IPS DF 6.9 (cell line): ENCODE results near the gene OSBPL2.

Experiments used
- DNase-seq: peaks from one replicate; pipeline ENCODE4 v3.0.0-alpha.2; 2013; ENCODE audit warnings: low read depth, low spot score
- H3K27ac ChIP-seq: one replicate; pipeline ENCODE4 v1.5.1; 2013; ENCODE audit warnings: low read length, control low read depth
- H3K27me3 ChIP-seq: 2 replicates; pipeline ENCODE4 v1.6.1; 2013; ENCODE audit warnings: mild to moderate bottlenecking, low read length; ENCODE audit not compliant: control insufficient read depth, insufficient read depth
- H3K36me3 ChIP-seq: 2 replicates; pipeline ENCODE4 v1.6.1; 2013; ENCODE audit warnings: low read length; ENCODE audit not compliant: control insufficient read depth, insufficient read depth
- H3K4me1 ChIP-seq: 2 replicates; pipeline ENCODE4 v1.6.1; 2013; ENCODE audit warnings: low read length; ENCODE audit not compliant: control insufficient read depth, insufficient read depth
- H3K4me3 ChIP-seq: 2 replicates; pipeline ENCODE4 v1.5.1; 2013; ENCODE audit warnings: mild to moderate bottlenecking, low read length
- H3K9me3 ChIP-seq: 2 replicates; pipeline ENCODE4 v1.6.1; 2013; ENCODE audit warnings: low read length, inconsistent platforms; ENCODE audit not compliant: control insufficient read depth, insufficient read depth
- WGBS: extraction: QIAGEN DNeasy Blood & Tissue Kit; methylation state at CpG from one replicate; pipeline ENCODE4 v1.1.7; 2013; ENCODE audit warnings: mixed read lengths, missing lambda C conversion rate; ENCODE audit not compliant: insufficient read length, insufficient coverage; 5-methylcytosine and 5-hydroxymethylcytosine counted together

Gene OSBPL2

GRCh38 chr20:62237801-62238568 is at the start of gene OSBPL2:
TSS of gene OSBPL2 (plus strand) at chr20:62238521. CDS start at chr20:62256185, 17,664 bp downstream.
- H3K27me3 ChIP-seq: no peaks in the 10 kb centered on the region
- no CpG with 5 or more reads among the region's 55 CpGs for WGBS
- H3K36me3 ChIP-seq: no peaks in the 10 kb centered on the region
- H3K4me1 ChIP-seq: no peaks in the 10 kb centered on the region; the same call in 1 of the 2 replicates
- H3K9me3 ChIP-seq: no peaks in the 10 kb centered on the region
- no peak within 1 kb of the TSS for H3K27ac ChIP-seq
- peak; percentile 85 for DNase-seq
- peak within 1 kb of the TSS; percentile 67 for H3K4me3 ChIP-seq

- Histone ChIP-seq H3K27me3 (no peaks in the 10 kb centered on the region), H3K4me1 (no peaks in the 10 kb centered on the region; the same call in 1 of the 2 replicates), H3K9me3 (no peaks in the 10 kb centered on the region), H3K4me3 (no peak overlapping the region), H3K36me3 (no peaks in the 10 kb centered on the region; the same call in 1 of the 2 replicates), H3K27ac (no peak overlapping the region)
- DNase-seq: no peak
- no CpG with 5 or more reads among the region's 25 CpGs for WGBS
These were observed 47.5 kb upstream of the OSBPL2 start for GRCh38 chr20:62190639-62191411.

GRCh38 chr20:62191781-62192559 is 46.4 kb upstream of the OSBPL2 start:
- Histone ChIP-seq H3K4me3 (no peak overlapping the region), H3K27ac (no peak overlapping the region), H3K9me3 (no peaks in the 10 kb centered on the region), H3K36me3 (no peaks in the 10 kb centered on the region; the same call in 1 of the 2 replicates), H3K4me1 (no peaks in the 10 kb centered on the region; the same call in 1 of the 2 replicates), H3K27me3 (no peaks in the 10 kb centered on the region)
- DNase-seq: no peak
- WGBS: no CpG with 5 or more reads among the region's 14 CpGs

GRCh38 chr20:62192635-62193034 is 45.7 kb upstream of the OSBPL2 start:
- DNase-seq: no peak

GRCh38 chr20:62193079-62194025 is 45.0 kb upstream of the OSBPL2 start:
- Histone ChIP-seq H3K36me3 (peaks cover under 1% of the 10 kb centered on the region; the same call in 1 of the 2 replicates), H3K9me3 (no peaks in the 10 kb centered on the region), H3K27ac (no peak overlapping the region), H3K4me1 (no peaks in the 10 kb centered on the region; the same call in 1 of the 2 replicates), H3K27me3 (no peaks in the 10 kb centered on the region), H3K4me3 (no peak overlapping the region)
- WGBS: no CpG with 5 or more reads among the region's 29 CpGs
- no peak for DNase-seq

More at GRCh38 chr20:62192635-62193034, 45.7 kb upstream of the OSBPL2 start:
- no peak overlapping the region for H3K4me3 ChIP-seq
- H3K4me1 ChIP-seq: no peaks in the 10 kb centered on the region; the same call in 1 of the 2 replicates
- H3K27me3 ChIP-seq: no peaks in the 10 kb centered on the region
- WGBS: no CpG with 5 or more reads among the region's 10 CpGs
- no peak overlapping the region for H3K27ac ChIP-seq
- no peaks in the 10 kb centered on the region for H3K9me3 ChIP-seq
- no peaks in the 10 kb centered on the region; the same call in 1 of the 2 replicates for H3K36me3 ChIP-seq

- Histone ChIP-seq H3K4me1 (no peaks in the 10 kb centered on the region; the same call in 1 of the 2 replicates), H3K27ac (no peak overlapping the region), H3K36me3 (peaks cover 7% of the 10 kb centered on the region), H3K9me3 (no peaks in the 10 kb centered on the region), H3K27me3 (no peaks in the 10 kb centered on the region), H3K4me3 (no peak overlapping the region)
- no peak for DNase-seq
- no CpG with 5 or more reads among the region's 8 CpGs for WGBS
These were observed 43.3 kb upstream of the OSBPL2 start for GRCh38 chr20:62195075-62195405.

- no peaks in the 10 kb centered on the region for H3K27me3 ChIP-seq
- no peak overlapping the region for H3K27ac ChIP-seq
- no peak for DNase-seq
- H3K4me1 ChIP-seq: no peaks in the 10 kb centered on the region; the same call in 1 of the 2 replicates
- WGBS: no CpG with 5 or more reads among the region's 10 CpGs
- H3K36me3 ChIP-seq: peaks cover 11% of the 10 kb centered on the region
- H3K9me3 ChIP-seq: no peaks in the 10 kb centered on the region
- H3K4me3 ChIP-seq: no peak overlapping the region
These were observed 42.6 kb upstream of the OSBPL2 start for GRCh38 chr20:62195736-62196135.

- no peaks in the 10 kb centered on the region for H3K9me3 ChIP-seq
- DNase-seq: no peak
- H3K4me3 ChIP-seq: no peak overlapping the region
- WGBS: no CpG with 5 or more reads among the region's 10 CpGs
- no peak overlapping the region for H3K27ac ChIP-seq
- peaks cover 15% of the 10 kb centered on the region for H3K36me3 ChIP-seq
- no peaks in the 10 kb centered on the region for H3K4me1 ChIP-seq
- no peaks in the 10 kb centered on the region for H3K27me3 ChIP-seq
These were observed 42.0 kb upstream of the OSBPL2 start for GRCh38 chr20:62196286-62196685.

- Histone ChIP-seq H3K4me3 (no peak overlapping the region), H3K9me3 (no peaks in the 10 kb centered on the region), H3K27ac (no peak overlapping the region), H3K36me3 (peaks cover 22% of the 10 kb centered on the region), H3K4me1 (no peaks in the 10 kb centered on the region), H3K27me3 (no peaks in the 10 kb centered on the region)
- no CpG with 5 or more reads among the region's 9 CpGs for WGBS
- DNase-seq: no peak
These were observed 41.0 kb upstream of the OSBPL2 start for GRCh38 chr20:62197311-62197710.
